GM23338 (cell line): ENCODE data around the gene F2RL2. TPM values are rescaled to one million over a fixed set of nuclear protein-coding genes. Genes with fewer than 3 reads are reported as not detected.
A peak's percentile ranks its signal among the peaks of the same experiment; 100 is the strongest.

Experiments
- ATAC-seq: fragments of 200-7000 bp; cut with Tn5 transposase; 3 replicates; pipeline ENCODE4 v1.9.1; 2020
- DNase-seq: peaks from one replicate; pipeline ENCODE4 v3.0.0-alpha.2; 2015; ENCODE audit warnings: low spot score
- H2AFZ ChIP-seq: fragments of 200-600 bp; sonication (generic); 2 replicates; pipeline ENCODE4 v1.8.0; 2016; ENCODE audit warnings: antibody characterized with exemption, mild to moderate bottlenecking, moderate library complexity
- H3F3A ChIP-seq: fragments of 200-600 bp; sonication (generic); replicated peaks from 2 replicates; pipeline ENCODE4 v1.8.0; 2017; ENCODE audit warnings: antibody characterized with exemption, mixed run types, low read depth
- H3K27ac ChIP-seq: fragments of 200-600 bp; sonication (generic); 2 replicates; pipeline ENCODE4 v1.6.1; 2016; ENCODE audit warnings: low read depth
- H3K27me3 ChIP-seq: fragments of 200-600 bp; sonication (generic); 2 replicates; pipeline ENCODE4 v1.8.0; 2016; ENCODE audit warnings: mild to moderate bottlenecking, mixed run types, moderate library complexity; ENCODE audit not compliant: insufficient read depth
- H3K36me3 ChIP-seq: fragments of 200-600 bp; sonication (generic); 2 replicates; pipeline ENCODE4 v1.8.0; 2016; ENCODE audit warnings: mild to moderate bottlenecking; ENCODE audit not compliant: insufficient read depth
- H3K4me1 ChIP-seq: fragments of 200-600 bp; sonication (generic); 2 replicates; pipeline ENCODE4 v1.8.0; 2016; ENCODE audit warnings: mild to moderate bottlenecking, moderate library complexity; ENCODE audit not compliant: insufficient read depth
- H3K4me2 ChIP-seq: fragments of 200-600 bp; sonication (generic); 2 replicates; pipeline ENCODE4 v1.7.1; 2017; ENCODE audit warnings: mixed run types
- H3K4me3 ChIP-seq: fragments of 200-600 bp; sonication (generic); 2 replicates; pipeline ENCODE4 v1.6.1; 2016; ENCODE audit warnings: mixed run types
- H3K79me2 ChIP-seq: fragments of 200-600 bp; sonication (generic); replicated peaks from 2 replicates; pipeline ENCODE4 v1.8.0; 2017; ENCODE audit warnings: mild to moderate bottlenecking; ENCODE audit not compliant: insufficient read depth
- H3K9me2 ChIP-seq: fragments of 200-600 bp; sonication (generic); 2 replicates; pipeline ENCODE4 v1.8.0; 2017; ENCODE audit not compliant: insufficient read depth
- H4K20me1 ChIP-seq: fragments of 200-600 bp; sonication (generic); replicated peaks from 2 replicates; pipeline ENCODE4 v1.8.0; 2017; ENCODE audit warnings: mild to moderate bottlenecking; ENCODE audit not compliant: insufficient read depth
- H3K27ac Mint-ChIP-seq: 2 replicates; pipeline ENCODE4 v1.8.0; 2020; ENCODE audit warnings: inconsistent platforms, mild to moderate bottlenecking, moderate library complexity, mixed read lengths
- H3K27me3 Mint-ChIP-seq: 3 replicates; pipeline ENCODE4 v1.8.0; 2022; ENCODE audit warnings: low read depth, mild to moderate bottlenecking, moderate library complexity, mixed read lengths, inconsistent platforms; ENCODE audit not compliant: insufficient read depth, poor library complexity
- H3K36me3 Mint-ChIP-seq: 3 replicates; pipeline ENCODE4 v1.8.0; 2021; ENCODE audit warnings: low read depth, mild to moderate bottlenecking, inconsistent platforms, moderate library complexity, mixed read lengths
- H3K4me1 Mint-ChIP-seq: 3 replicates; pipeline ENCODE4 v1.8.0; 2020; ENCODE audit warnings: mild to moderate bottlenecking, inconsistent platforms, mixed read lengths
- H3K4me3 Mint-ChIP-seq: 3 replicates; pipeline ENCODE4 v1.8.0; 2021; ENCODE audit warnings: moderate library complexity, mild to moderate bottlenecking, inconsistent platforms, mixed read lengths
- H3K9me3 Mint-ChIP-seq: 3 replicates; pipeline ENCODE4 v1.8.0; 2020; ENCODE audit warnings: moderate library complexity, mild to moderate bottlenecking, inconsistent platforms, mixed read lengths
- CTCF ChIP-seq, 2 experiments: fragments of 200-600 bp in 1 of 2; sonication (generic) in 1 of 2; conservative IDR thresholded peaks; 2 replicates each; pipeline versions ENCODE4 v1.5.1 to v1.6.1; 2016 to 2017; ENCODE audit warnings: antibody characterized with exemption in 2 of 2, low read depth in 2 of 2, mild to moderate bottlenecking in 2 of 2, moderate library complexity in 1 of 2
- ETS1 ChIP-seq: IDR thresholded peaks from 2 replicates; pipeline ENCODE4 v1.6.1; 2016; ENCODE audit warnings: antibody characterized with exemption
- JUNB ChIP-seq: IDR thresholded peaks from one replicate; pipeline ENCODE4 v1.6.1; 2016; ENCODE audit warnings: antibody characterized with exemption; ENCODE audit not compliant: unreplicated experiment
- NANOG ChIP-seq: IDR thresholded peaks from 2 replicates; pipeline ENCODE4 v1.6.1; 2016; ENCODE audit warnings: antibody characterized with exemption, borderline replicate concordance
- STAT1 ChIP-seq: IDR thresholded peaks from one replicate; pipeline ENCODE4 v1.6.1; 2016; ENCODE audit warnings: antibody characterized with exemption; ENCODE audit not compliant: unreplicated experiment
- ZNF114 ChIP-seq: fragments of 250-450 bp; sonication (Bioruptor Pico); IDR thresholded peaks from 2 replicates; pipeline ENCODE4 v1.5.0; 2020; ENCODE audit warnings: mild to moderate bottlenecking, moderate library complexity
- ZNF331 ChIP-seq: fragments of 250-450 bp; sonication (Bioruptor Pico); IDR thresholded peaks from 2 replicates; pipeline ENCODE4 v1.5.0; 2020; ENCODE audit warnings: low read depth, mild to moderate bottlenecking, moderate library complexity
- polyA plus RNA-seq: library from polyadenylated mRNA; unstranded; fragments of >200 nt; fragmentation: Nextera tagmentation; extraction: Ambion mirVana; gene quantifications from 2 replicates; pipeline ENCODE4 v1.2.1, GENCODE V29; 2016
- total RNA-seq: library from RNA; depleted of rRNA; stranded (reverse); fragments of >200 nt; shearing (Covaris generic); gene quantifications from 2 replicates; pipeline ENCODE4 v1.2.3, GENCODE V29; 2014
- TF ChIP-seq, protein P1 (sequence below): fragments of 250-450 bp; sonication (Bioruptor Pico); IDR thresholded peaks from 2 replicates; pipeline ENCODE4 v1.5.0; 2020; ENCODE audit warnings: mild to moderate bottlenecking, moderate library complexity

The F2RL2 gene
- total and polyA plus RNA-seq, 2 experiments from 2014 or later = 0.42 to 0.70 TPM

DNA sequence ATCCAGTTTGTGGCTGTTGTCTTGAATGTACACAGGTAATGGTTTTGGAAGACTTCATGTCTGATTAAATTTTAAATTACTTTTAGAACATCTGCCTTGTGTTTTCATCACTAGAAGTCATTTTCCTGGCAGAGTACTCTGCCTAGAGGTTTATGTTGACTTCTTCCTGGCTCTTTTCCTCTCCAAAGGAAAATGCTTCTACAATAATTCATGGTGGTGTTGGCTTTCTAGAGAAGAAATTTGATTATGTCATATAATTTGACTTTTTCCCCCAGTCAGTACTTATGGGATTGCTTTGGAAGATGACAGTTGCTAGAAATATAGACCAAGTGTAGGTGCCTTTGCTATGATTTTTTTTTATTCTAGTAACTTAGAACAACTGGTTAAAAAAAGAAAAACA, 46.8 kb downstream of the F2RL2 start (continued):
- TF ChIP-seq, protein P1, sequence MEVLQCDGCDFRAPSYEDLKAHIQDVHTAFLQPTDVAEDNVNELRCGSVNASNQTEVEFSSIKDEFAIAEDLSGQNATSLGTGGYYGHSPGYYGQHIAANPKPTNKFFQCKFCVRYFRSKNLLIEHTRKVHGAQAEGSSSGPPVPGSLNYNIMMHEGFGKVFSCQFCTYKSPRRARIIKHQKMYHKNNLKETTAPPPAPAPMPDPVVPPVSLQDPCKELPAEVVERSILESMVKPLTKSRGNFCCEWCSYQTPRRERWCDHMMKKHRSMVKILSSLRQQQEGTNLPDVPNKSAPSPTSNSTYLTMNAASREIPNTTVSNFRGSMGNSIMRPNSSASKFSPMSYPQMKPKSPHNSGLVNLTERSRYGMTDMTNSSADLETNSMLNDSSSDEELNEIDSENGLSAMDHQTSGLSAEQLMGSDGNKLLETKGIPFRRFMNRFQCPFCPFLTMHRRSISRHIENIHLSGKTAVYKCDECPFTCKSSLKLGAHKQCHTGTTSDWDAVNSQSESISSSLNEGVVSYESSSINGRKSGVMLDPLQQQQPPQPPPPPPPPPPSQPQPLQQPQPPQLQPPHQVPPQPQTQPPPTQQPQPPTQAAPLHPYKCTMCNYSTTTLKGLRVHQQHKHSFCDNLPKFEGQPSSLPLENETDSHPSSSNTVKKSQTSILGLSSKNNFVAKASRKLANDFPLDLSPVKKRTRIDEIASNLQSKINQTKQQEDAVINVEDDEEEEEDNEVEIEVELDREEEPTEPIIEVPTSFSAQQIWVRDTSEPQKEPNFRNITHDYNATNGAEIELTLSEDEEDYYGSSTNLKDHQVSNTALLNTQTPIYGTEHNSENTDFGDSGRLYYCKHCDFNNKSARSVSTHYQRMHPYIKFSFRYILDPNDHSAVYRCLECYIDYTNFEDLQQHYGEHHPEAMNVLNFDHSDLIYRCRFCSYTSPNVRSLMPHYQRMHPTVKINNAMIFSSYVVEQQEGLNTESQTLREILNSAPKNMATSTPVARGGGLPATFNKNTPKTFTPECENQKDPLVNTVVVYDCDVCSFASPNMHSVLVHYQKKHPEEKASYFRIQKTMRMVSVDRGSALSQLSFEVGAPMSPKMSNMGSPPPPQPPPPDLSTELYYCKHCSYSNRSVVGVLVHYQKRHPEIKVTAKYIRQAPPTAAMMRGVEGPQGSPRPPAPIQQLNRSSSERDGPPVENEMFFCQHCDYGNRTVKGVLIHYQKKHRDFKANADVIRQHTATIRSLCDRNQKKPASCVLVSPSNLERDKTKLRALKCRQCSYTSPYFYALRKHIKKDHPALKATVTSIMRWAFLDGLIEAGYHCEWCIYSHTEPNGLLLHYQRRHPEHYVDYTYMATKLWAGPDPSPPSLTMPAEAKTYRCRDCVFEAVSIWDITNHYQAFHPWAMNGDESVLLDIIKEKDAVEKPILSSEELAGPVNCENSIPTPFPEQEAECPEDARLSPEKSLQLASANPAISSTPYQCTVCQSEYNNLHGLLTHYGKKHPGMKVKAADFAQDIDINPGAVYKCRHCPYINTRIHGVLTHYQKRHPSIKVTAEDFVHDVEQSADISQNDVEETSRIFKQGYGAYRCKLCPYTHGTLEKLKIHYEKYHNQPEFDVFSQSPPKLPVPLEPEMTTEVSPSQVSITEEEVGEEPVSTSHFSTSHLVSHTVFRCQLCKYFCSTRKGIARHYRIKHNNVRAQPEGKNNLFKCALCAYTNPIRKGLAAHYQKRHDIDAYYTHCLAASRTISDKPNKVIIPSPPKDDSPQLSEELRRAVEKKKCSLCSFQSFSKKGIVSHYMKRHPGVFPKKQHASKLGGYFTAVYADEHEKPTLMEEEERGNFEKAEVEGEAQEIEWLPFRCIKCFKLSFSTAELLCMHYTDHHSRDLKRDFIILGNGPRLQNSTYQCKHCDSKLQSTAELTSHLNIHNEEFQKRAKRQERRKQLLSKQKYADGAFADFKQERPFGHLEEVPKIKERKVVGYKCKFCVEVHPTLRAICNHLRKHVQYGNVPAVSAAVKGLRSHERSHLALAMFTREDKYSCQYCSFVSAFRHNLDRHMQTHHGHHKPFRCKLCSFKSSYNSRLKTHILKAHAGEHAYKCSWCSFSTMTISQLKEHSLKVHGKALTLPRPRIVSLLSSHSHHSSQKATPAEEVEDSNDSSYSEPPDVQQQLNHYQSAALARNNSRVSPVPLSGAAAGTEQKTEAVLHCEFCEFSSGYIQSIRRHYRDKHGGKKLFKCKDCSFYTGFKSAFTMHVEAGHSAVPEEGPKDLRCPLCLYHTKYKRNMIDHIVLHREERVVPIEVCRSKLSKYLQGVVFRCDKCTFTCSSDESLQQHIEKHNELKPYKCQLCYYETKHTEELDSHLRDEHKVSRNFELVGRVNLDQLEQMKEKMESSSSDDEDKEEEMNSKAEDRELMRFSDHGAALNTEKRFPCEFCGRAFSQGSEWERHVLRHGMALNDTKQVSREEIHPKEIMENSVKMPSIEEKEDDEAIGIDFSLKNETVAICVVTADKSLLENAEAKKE (CRISPR knock-in tag) = no peak
- TF ChIP-seq CTCF (conservative IDR thresholded peaks at IDR 0.05; ENCODE audit: low read depth in 2 of 2) (no peak), NANOG (no peak), ETS1 (no peak), STAT1 (no peak), JUNB (no peak), ZNF114 (CRISPR knock-in tag) (no peak)

DNA sequence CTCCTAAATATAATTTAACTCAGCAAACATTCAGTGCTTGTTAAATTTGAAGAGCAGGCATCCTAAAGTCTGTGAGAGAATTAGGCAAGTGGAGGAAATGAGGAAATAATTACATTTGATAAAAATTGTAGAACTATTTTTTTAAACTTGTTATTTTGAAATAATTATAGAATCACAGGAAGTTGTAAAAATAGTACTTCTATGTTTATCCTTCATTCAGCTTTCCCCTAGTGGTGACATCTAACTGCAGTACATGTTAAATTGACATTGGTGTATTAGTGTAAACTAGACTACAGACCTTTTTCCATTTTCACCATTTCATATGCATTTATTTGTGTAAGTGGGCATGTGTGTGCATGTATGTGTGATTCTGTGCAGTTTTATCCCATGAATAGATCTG, 51.6 kb downstream of the F2RL2 start:
- Mint-ChIP-seq H3K9me3 (no peaks in the 10 kb centered on the region), H3K36me3 (no peaks in the 10 kb centered on the region), H3K4me3 (no peak overlapping the region), H3K27ac (no peak overlapping the region), H3K27me3 (no peaks in the 10 kb centered on the region), H3K4me1 (no peaks in the 10 kb centered on the region)
- Histone ChIP-seq H3K9me2 (no peaks in the 10 kb centered on the region), H3K4me2 (no peak overlapping the region), H2AFZ (no peak overlapping the region), H4K20me1 (no peaks in the 10 kb centered on the region), H3K27me3 (no peaks in the 10 kb centered on the region), H3K79me2 (no peaks in the 10 kb centered on the region), H3K4me1 (no peaks in the 10 kb centered on the region), H3K36me3 (no peaks in the 10 kb centered on the region), H3K27ac (no peak overlapping the region), H3K4me3 (no peak overlapping the region), H3F3A (no peaks in the 10 kb centered on the region)
- no peak for ATAC-seq
- peak in 1 of 2 experiments; percentile 39; a peak in 2 of 4 replicates for TF ChIP-seq CTCF (conservative IDR thresholded peaks at IDR 0.05; ENCODE audit: low read depth in 2 of 2)
- TF ChIP-seq ZNF331 = no peak
- no peak for DNase-seq
